AG09319 (cell line): ENCODE data around the gene MACF1.

Experiments used
- DNase-seq: peaks from one replicate; pipeline ENCODE4 v3.0.0-alpha.2; 2010; ENCODE audit warnings: low read depth; ENCODE audit errors: extremely low read depth
- CTCF ChIP-seq: IDR thresholded peaks from 2 replicates; pipeline ENCODE4 v1.5.1; 2011; ENCODE audit warnings: low read depth, mild to moderate bottlenecking, inconsistent platforms, low read length, moderate library complexity

MACF1 gene

GRCh38 chr1:39328095-39328494 lies 123.6 kb downstream of the MACF1 start:
- DNase-seq, result no peak
- no peak for TF ChIP-seq CTCF

DNA sequence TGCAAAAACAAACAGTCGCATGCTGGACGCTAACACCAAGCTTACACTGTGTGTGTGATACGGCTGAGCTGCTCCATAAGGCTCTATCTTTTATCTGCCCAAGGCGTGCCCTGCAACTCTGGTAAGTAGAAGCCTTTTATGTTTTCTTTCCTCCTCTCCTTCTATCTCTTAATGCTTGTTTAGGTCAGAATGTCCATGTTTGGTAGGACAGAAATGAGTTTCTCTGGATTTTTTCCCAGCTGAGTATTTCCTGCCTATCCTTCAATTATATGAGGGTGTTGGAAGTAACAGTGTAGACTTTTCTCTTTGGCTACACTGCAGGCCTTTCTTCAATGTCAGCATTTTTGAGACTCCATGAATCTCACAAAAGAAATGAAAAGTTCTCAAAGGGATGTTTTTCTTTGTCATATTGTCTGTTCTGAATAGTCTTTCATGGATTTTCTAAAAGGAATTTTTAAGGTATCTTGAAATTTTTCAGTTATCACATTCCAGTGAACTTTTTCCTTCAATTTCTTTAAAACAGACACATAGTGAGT lies 124.2 kb downstream of the MACF1 start:
- no peak for TF ChIP-seq CTCF

GRCh38 chr1:39331647-39332046 lies 127.2 kb downstream of the MACF1 start:
- no peak for TF ChIP-seq CTCF
- no peak for DNase-seq

More for the DNA sequence above, 124.2 kb downstream of the MACF1 start:
- no peak for DNase-seq

DNA sequence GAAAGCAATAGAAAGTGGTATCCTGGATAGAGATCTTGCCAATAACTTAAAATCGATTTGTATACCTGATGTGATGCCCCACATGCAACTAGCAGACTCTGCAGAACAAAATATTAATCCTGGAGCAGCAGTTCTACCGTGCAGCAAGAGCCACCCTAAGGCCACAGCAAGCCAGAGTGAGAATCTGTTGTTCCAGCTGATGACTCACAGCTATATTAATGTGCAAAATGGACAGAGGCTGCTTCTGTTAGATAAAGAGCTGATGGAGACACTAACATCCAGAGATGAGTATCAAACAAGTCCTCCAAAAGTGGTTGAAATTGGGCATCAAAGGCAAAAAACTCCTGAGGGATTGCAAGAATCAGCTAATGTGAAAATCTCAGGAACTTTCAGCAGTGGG lies 127.8 kb downstream of the MACF1 start:
- DNase-seq, result no peak
- TF ChIP-seq CTCF, result no peak

- TF ChIP-seq CTCF, result no peak
- DNase-seq, result no peak
Measured at GRCh38 chr1:39332828-39333227, 128.3 kb downstream of the MACF1 start.

- no peak for TF ChIP-seq CTCF
- DNase-seq, result no peak
Measured at GRCh38 chr1:39333296-39333695, 128.8 kb downstream of the MACF1 start.

GRCh38 chr1:39335216-39335615 lies 130.7 kb downstream of the MACF1 start:
- no peak for DNase-seq
- no peak for TF ChIP-seq CTCF
